ENCODE measurements around the gene ZNRF1. TPM values are rescaled to one million over a fixed set of nuclear protein-coding genes. Genes with fewer than 3 reads are reported as not detected.

ZNRF1 gene
- total RNA-seq, 3 donors from 2014 or later (not counting 1 experiment from before 2014, with no cell fraction given) = 2.4 to 5.1 (median 3.4) TPM

- Mint-ChIP-seq H3K4me1 (peaks cover 10 to 26% of the 10 kb centered on the region in 2 donors), H3K9me3 (peaks cover 5 to 8% of the 10 kb centered on the region in 2 donors), H3K27me3 (ENCODE audit: low read depth in 2 of 2) (no peaks in the 10 kb centered on the region), H3K4me3 (peak overlapping the region; percentile 92), H3K36me3 (peaks cover 20% of the 10 kb centered on the region), H3K27ac (peak overlapping the region; percentile 35 to 88)
- Histone ChIP-seq H3K4me3 (ENCODE audit: low read length) (no peak overlapping the region), H3K4me1 (ENCODE audit: control insufficient read depth, insufficient read depth, low read length) (no peaks in the 10 kb centered on the region), H3K27me3 (ENCODE audit: control insufficient read depth, insufficient read depth, low read length) (no peaks in the 10 kb centered on the region), H3K36me3 (ENCODE audit: control insufficient read depth, insufficient read depth, low read length) (no peaks in the 10 kb centered on the region), H3K9me3 (ENCODE audit: control insufficient read depth, insufficient read depth, low read length) (no peaks in the 10 kb centered on the region), H3K27ac (ENCODE audit: low read length) (peak overlapping the region; percentile 93)
- no peak for DNase-seq
- TF ChIP-seq CTCF (IDR thresholded peaks at IDR 0.05) = no peak
- intact Hi-C loops (cut with micrococcal nuclease) = loop anchor here (1.0 kb wide), 1 partner anchor 163 kb away; the partner anchor contains the start of gene WDR59
- ATAC-seq = no peak
- WGBS (ENCODE audit: insufficient coverage) = 0% methylated on average over 1 of the region's 3 CpGs
Observed at GRCh38 chr16:75147968-75148310, 149.1 kb downstream of the ZNRF1 start.

- intact Hi-C loops (cut with micrococcal nuclease) = loop anchor here (1.0 kb wide), 1 partner anchor 163 kb away; the partner anchor contains the start of gene WDR59
- Histone ChIP-seq H3K4me3 (ENCODE audit: low read length) (peak within 1 kb of the TSS; percentile 99), H3K4me1 (ENCODE audit: control insufficient read depth, insufficient read depth, low read length) (no peaks in the 10 kb centered on the region), H3K27me3 (ENCODE audit: control insufficient read depth, insufficient read depth, low read length) (no peaks in the 10 kb centered on the region), H3K36me3 (ENCODE audit: control insufficient read depth, insufficient read depth, low read length) (peaks cover under 1% of the 10 kb centered on the region), H3K27ac (ENCODE audit: low read length) (peak within 1 kb of the TSS; percentile 93), H3K9me3 (ENCODE audit: control insufficient read depth, insufficient read depth, low read length) (no peaks in the 10 kb centered on the region)
- ATAC-seq (peak; percentile 90 to 94 (median 91)), DNase-seq (peak; percentile 93 to 96)
- Mint-ChIP-seq H3K4me3 (peak within 1 kb of the TSS; percentile 92), H3K27ac (peak within 1 kb of the TSS; percentile 81 to 88), H3K9me3 (peaks cover 5 to 8% of the 10 kb centered on the region in 2 donors), H3K27me3 (ENCODE audit: low read depth in 2 of 2) (no peaks in the 10 kb centered on the region), H3K4me1 (peaks cover 10 to 27% of the 10 kb centered on the region in 2 donors), H3K36me3 (peaks cover 21% of the 10 kb centered on the region)
- 1% methylated on average over 93 of the region's 93 CpGs for WGBS (ENCODE audit: insufficient coverage)
- TF ChIP-seq CTCF (IDR thresholded peaks at IDR 0.05) = no peak
Observed at GRCh38 chr16:75148311-75149195, 149.7 kb downstream of the ZNRF1 start, which contains the start of gene ZFP1. Gene ZFP1, plus strand, starts transcription at chr16:75148524. Its CDS starts 4,428 bp downstream, at chr16:75152952.

- TF ChIP-seq CTCF (IDR thresholded peaks at IDR 0.05) = no peak
- Mint-ChIP-seq H3K4me1 (peaks cover 10 to 27% of the 10 kb centered on the region in 2 donors), H3K4me3 (peak overlapping the region; percentile 63), H3K36me3 (peaks cover 21% of the 10 kb centered on the region), H3K27me3 (ENCODE audit: low read depth in 2 of 2) (no peaks in the 10 kb centered on the region), H3K9me3 (peaks cover 5 to 8% of the 10 kb centered on the region in 2 donors), H3K27ac (no peak overlapping the region)
- Histone ChIP-seq H3K4me3 (ENCODE audit: low read length) (no peak overlapping the region), H3K27me3 (ENCODE audit: control insufficient read depth, insufficient read depth, low read length) (no peaks in the 10 kb centered on the region), H3K4me1 (ENCODE audit: control insufficient read depth, insufficient read depth, low read length) (no peaks in the 10 kb centered on the region), H3K9me3 (ENCODE audit: control insufficient read depth, insufficient read depth, low read length) (no peaks in the 10 kb centered on the region), H3K36me3 (ENCODE audit: control insufficient read depth, insufficient read depth, low read length) (peaks cover 3% of the 10 kb centered on the region), H3K27ac (ENCODE audit: low read length) (no peak overlapping the region)
- intact Hi-C loops (cut with micrococcal nuclease) = no loop called here
- no peak for ATAC-seq
- no CpG with 5 or more reads among the region's 2 CpGs for WGBS (ENCODE audit: insufficient coverage)
- DNase-seq = no peak
Observed at GRCh38 chr16:75151798-75152197, 153.0 kb downstream of the ZNRF1 start.
